Measurements from ENCODE around the gene SLC16A6.
"Not testable (repeated sequence)": the region's sequence is repeated elsewhere in the genome, so short reads cannot be mapped to it uniquely, and the experiment has no call there.

The SLC16A6 gene

GRCh38 chr17:68290955-68291835 is at the start of gene SLC16A6, which contains the start of gene ARSG:
Gene SLC16A6, minus strand, starts transcription at chr17:68291127. Its CDS starts 12,807 bp downstream, at chr17:68278320.
Gene ARSG, plus strand, starts transcription at chr17:68291495. Its CDS starts 15,999 bp downstream, at chr17:68307494.
- no peak within 1 kb of the TSS for H3K27ac ChIP-seq (ENCODE audit: low read length)

GRCh38 chr17:68334393-68334792 is 43.5 kb upstream of the SLC16A6 start:
- H3K36me3 ChIP-seq (ENCODE audit: insufficient read depth, low read depth, low read length): no peaks in the 10 kb centered on the region
- no peaks in the 10 kb centered on the region for H3K4me1 ChIP-seq (ENCODE audit: insufficient read depth, low read length)
- H3K27me3 ChIP-seq (ENCODE audit: insufficient read depth, low read length): no peaks in the 10 kb centered on the region
- H3K27ac ChIP-seq (ENCODE audit: low read length): no peak overlapping the region
- H3K9me3 ChIP-seq (ENCODE audit: insufficient read depth, low read depth, low read length): peaks cover 4% of the 10 kb centered on the region
- no peak overlapping the region for H3K9ac ChIP-seq (ENCODE audit: low read depth, low read length)
- H3K4me3 ChIP-seq (ENCODE audit: low read length): no peak overlapping the region

More at GRCh38 chr17:68290955-68291835, at the start of gene SLC16A6, which contains the start of gene ARSG:
- Histone ChIP-seq H3K27me3 (ENCODE audit: insufficient read depth, low read length) (peaks cover 53% of the 10 kb centered on the region), H3K4me3 (ENCODE audit: low read length) (peak within 1 kb of the TSS; percentile 76), H3K4me1 (ENCODE audit: insufficient read depth, low read length) (peaks cover 20% of the 10 kb centered on the region; the same call in 1 of the 2 replicates), H3K9me3 (ENCODE audit: insufficient read depth, low read depth, low read length) (no peaks in the 10 kb centered on the region), H3K36me3 (ENCODE audit: insufficient read depth, low read depth, low read length) (no peaks in the 10 kb centered on the region), H3K9ac (ENCODE audit: low read depth, low read length) (peak within 1 kb of the TSS; percentile 67)

GRCh38 chr17:68331932-68332331 is 41.0 kb upstream of the SLC16A6 start:
- H3K4me3 ChIP-seq (ENCODE audit: low read length); H3K9ac ChIP-seq (ENCODE audit: low read depth, low read length); H3K27me3 ChIP-seq (ENCODE audit: insufficient read depth, low read length); H3K4me1 ChIP-seq (ENCODE audit: insufficient read depth, low read length); H3K36me3 ChIP-seq (ENCODE audit: insufficient read depth, low read depth, low read length); H3K9me3 ChIP-seq (ENCODE audit: insufficient read depth, low read depth, low read length); H3K27ac ChIP-seq (ENCODE audit: low read length): not testable (repeated sequence)

- Histone ChIP-seq H3K4me1 (ENCODE audit: insufficient read depth, low read length) (no peaks in the 10 kb centered on the region), H3K27ac (ENCODE audit: low read length) (no peak overlapping the region), H3K4me3 (ENCODE audit: low read length) (no peak overlapping the region), H3K9ac (ENCODE audit: low read depth, low read length) (no peak overlapping the region), H3K9me3 (ENCODE audit: insufficient read depth, low read depth, low read length) (peaks cover 4% of the 10 kb centered on the region), H3K27me3 (ENCODE audit: insufficient read depth, low read length) (no peaks in the 10 kb centered on the region), H3K36me3 (ENCODE audit: insufficient read depth, low read depth, low read length) (no peaks in the 10 kb centered on the region)
Observed at GRCh38 chr17:68329331-68329730, 38.4 kb upstream of the SLC16A6 start.

GRCh38 chr17:68328676-68329075 is 37.7 kb upstream of the SLC16A6 start:
- Histone ChIP-seq H3K27me3 (ENCODE audit: insufficient read depth, low read length) (no peaks in the 10 kb centered on the region), H3K9me3 (ENCODE audit: insufficient read depth, low read depth, low read length) (peaks cover 4% of the 10 kb centered on the region), H3K4me3 (ENCODE audit: low read length) (no peak overlapping the region), H3K9ac (ENCODE audit: low read depth, low read length) (no peak overlapping the region), H3K36me3 (ENCODE audit: insufficient read depth, low read depth, low read length) (no peaks in the 10 kb centered on the region), H3K4me1 (ENCODE audit: insufficient read depth, low read length) (no peaks in the 10 kb centered on the region), H3K27ac (ENCODE audit: low read length) (no peak overlapping the region)

GRCh38 chr17:68327823-68328557 is 37.1 kb upstream of the SLC16A6 start:
- Histone ChIP-seq H3K27me3 (ENCODE audit: insufficient read depth, low read length) (no peaks in the 10 kb centered on the region), H3K9me3 (ENCODE audit: insufficient read depth, low read depth, low read length) (peaks cover 4% of the 10 kb centered on the region), H3K27ac (ENCODE audit: low read length) (no peak overlapping the region), H3K4me1 (ENCODE audit: insufficient read depth, low read length) (no peaks in the 10 kb centered on the region), H3K36me3 (ENCODE audit: insufficient read depth, low read depth, low read length) (no peaks in the 10 kb centered on the region), H3K4me3 (ENCODE audit: low read length) (no peak overlapping the region), H3K9ac (ENCODE audit: low read depth, low read length) (no peak overlapping the region)

GRCh38 chr17:68326681-68327080 is 35.8 kb upstream of the SLC16A6 start:
- H3K36me3 ChIP-seq (ENCODE audit: insufficient read depth, low read depth, low read length): no peaks in the 10 kb centered on the region
- H3K27ac ChIP-seq (ENCODE audit: low read length): no peak overlapping the region
- H3K4me1 ChIP-seq (ENCODE audit: insufficient read depth, low read length): no peaks in the 10 kb centered on the region
- H3K9me3 ChIP-seq (ENCODE audit: insufficient read depth, low read depth, low read length): no peaks in the 10 kb centered on the region; the same call in none of the 2 replicates
- H3K4me3 ChIP-seq (ENCODE audit: low read length): no peak overlapping the region
- H3K27me3 ChIP-seq (ENCODE audit: insufficient read depth, low read length): no peaks in the 10 kb centered on the region
- H3K9ac ChIP-seq (ENCODE audit: low read depth, low read length): no peak overlapping the region

GRCh38 chr17:68325961-68326360 is 35.0 kb upstream of the SLC16A6 start:
- Histone ChIP-seq H3K27me3 (ENCODE audit: insufficient read depth, low read length) (no peaks in the 10 kb centered on the region), H3K9me3 (ENCODE audit: insufficient read depth, low read depth, low read length) (no peaks in the 10 kb centered on the region; the same call in none of the 2 replicates), H3K4me1 (ENCODE audit: insufficient read depth, low read length) (no peaks in the 10 kb centered on the region), H3K27ac (ENCODE audit: low read length) (no peak overlapping the region), H3K9ac (ENCODE audit: low read depth, low read length) (no peak overlapping the region), H3K36me3 (ENCODE audit: insufficient read depth, low read depth, low read length) (no peaks in the 10 kb centered on the region), H3K4me3 (ENCODE audit: low read length) (no peak overlapping the region)

- H3K9me3 ChIP-seq (ENCODE audit: insufficient read depth, low read depth, low read length): no peaks in the 10 kb centered on the region; the same call in 1 of the 2 replicates
- no peaks in the 10 kb centered on the region for H3K36me3 ChIP-seq (ENCODE audit: insufficient read depth, low read depth, low read length)
- no peak overlapping the region for H3K9ac ChIP-seq (ENCODE audit: low read depth, low read length)
- H3K27ac ChIP-seq (ENCODE audit: low read length): no peak overlapping the region
- H3K4me3 ChIP-seq (ENCODE audit: low read length): no peak overlapping the region
- no peaks in the 10 kb centered on the region for H3K4me1 ChIP-seq (ENCODE audit: insufficient read depth, low read length)
- H3K27me3 ChIP-seq (ENCODE audit: insufficient read depth, low read length): no peaks in the 10 kb centered on the region
Observed at GRCh38 chr17:68324654-68325336, 33.9 kb upstream of the SLC16A6 start.

- no peak overlapping the region for H3K9ac ChIP-seq (ENCODE audit: low read depth, low read length)
- H3K9me3 ChIP-seq (ENCODE audit: insufficient read depth, low read depth, low read length): no peaks in the 10 kb centered on the region
- H3K4me1 ChIP-seq (ENCODE audit: insufficient read depth, low read length): no peaks in the 10 kb centered on the region
- H3K27ac ChIP-seq (ENCODE audit: low read length): no peak overlapping the region
- no peaks in the 10 kb centered on the region for H3K27me3 ChIP-seq (ENCODE audit: insufficient read depth, low read length)
- H3K36me3 ChIP-seq (ENCODE audit: insufficient read depth, low read depth, low read length): no peaks in the 10 kb centered on the region
- H3K4me3 ChIP-seq (ENCODE audit: low read length): no peak overlapping the region
Observed at GRCh38 chr17:68324114-68324513, 33.2 kb upstream of the SLC16A6 start.

- Histone ChIP-seq H3K4me1 (ENCODE audit: insufficient read depth, low read length) (no peaks in the 10 kb centered on the region), H3K4me3 (ENCODE audit: low read length) (no peak overlapping the region), H3K27ac (ENCODE audit: low read length) (no peak overlapping the region), H3K27me3 (ENCODE audit: insufficient read depth, low read length) (no peaks in the 10 kb centered on the region), H3K9me3 (ENCODE audit: insufficient read depth, low read depth, low read length) (no peaks in the 10 kb centered on the region), H3K9ac (ENCODE audit: low read depth, low read length) (no peak overlapping the region), H3K36me3 (ENCODE audit: insufficient read depth, low read depth, low read length) (no peaks in the 10 kb centered on the region)
Observed at GRCh38 chr17:68322630-68323029, 31.7 kb upstream of the SLC16A6 start.
